Endothelial cell of umbilical vein (primary cell): ENCODE data around the gene PNCK. TPM values are rescaled to one million over a fixed set of nuclear protein-coding genes. Genes with fewer than 3 reads are reported as not detected.

Experiments used
- BruUV-seq: library from RNA; stranded (reverse); fragments of 400-500 nt; replicated peaks from 2 replicates; lab custom pipeline; 2021; lab: Mats Ljungman, UMichigan
- CTCF ChIA-PET: fragments of 300-600, 350-600 bp; sonication (Branson Sonifier 250); formaldehyde crosslinking; loops from one replicate; lab custom pipeline; 2021; ENCODE audit warnings: antibody characterized with exemption, inconsistent platforms; lab: Charles Lee
- POLR2A ChIA-PET: fragments of 300-600, 350-600 bp; sonication (Branson Sonifier 250); formaldehyde crosslinking; loops from one replicate; lab custom pipeline; 2021; ENCODE audit warnings: antibody characterized with exemption, inconsistent platforms; lab: Charles Lee
- DNase-seq: peaks from one replicate; pipeline ENCODE4 v3.0.0-alpha.2; 2011; ENCODE audit warnings: low read depth, low spot score
- FAIRE-seq: peaks from 2 replicates; lab custom pipeline; 2011; peaks lifted over from hg19 to GRCh38; lab: Jason Lieb, UNC
- H2AFZ ChIP-seq: 2 replicates; pipeline ENCODE4 v1.6.0; 2012; ENCODE audit warnings: low read depth, low read length, control low read depth, inconsistent platforms
- H3K27ac ChIP-seq: 2 replicates; pipeline ENCODE4 v1.5.1; 2011; ENCODE audit warnings: low read depth, mild to moderate bottlenecking, control low read depth, low read length, moderate library complexity; ENCODE audit not compliant: insufficient read depth
- H3K27me3 ChIP-seq, 2 experiments: 2 replicates each; pipeline versions ENCODE4 v1.6.0 to v1.6.1; 2011; ENCODE audit warnings: low read length in 2 of 2, mixed read lengths in 1 of 2; ENCODE audit not compliant: control insufficient read depth in 2 of 2, insufficient read depth in 2 of 2
- H3K36me3 ChIP-seq, 2 experiments: 2 replicates in 1 of 2; 3 replicates in 1 of 2; pipeline ENCODE4 v1.5.1; 2011; ENCODE audit warnings: low read length in 2 of 2, mild to moderate bottlenecking in 1 of 2, moderate library complexity in 1 of 2; ENCODE audit not compliant: control insufficient read depth in 2 of 2, insufficient read depth in 2 of 2; ENCODE audit errors: extremely low read depth in 1 of 2
- H3K4me1 ChIP-seq: 3 replicates; pipeline ENCODE4 v1.5.1; 2011; ENCODE audit warnings: mild to moderate bottlenecking, low read length; ENCODE audit not compliant: control insufficient read depth, insufficient read depth; ENCODE audit errors: extremely low read depth
- H3K4me2 ChIP-seq: 2 replicates; pipeline ENCODE4 v1.6.1; 2011; ENCODE audit warnings: low read length, control low read depth, mixed read lengths; ENCODE audit not compliant: insufficient read depth
- H3K4me3 ChIP-seq, 3 experiments: fragments of 200-600 bp in 1 of 3; sonication (generic), shearing (Covaris generic) in 1 of 3; replicated peaks in 1 of 3; 2 replicates each; pipeline ENCODE4 v1.5.1; 2011 to 2016; ENCODE audit warnings: control low read depth in 3 of 3, low read length in 3 of 3, mild to moderate bottlenecking in 2 of 3, inconsistent platforms in 1 of 3, low read depth in 1 of 3, moderate library complexity in 1 of 3; ENCODE audit not compliant: insufficient read depth in 1 of 3
- H3K79me2 ChIP-seq: 2 replicates; pipeline ENCODE4 v1.6.0; 2012; ENCODE audit warnings: low read length, inconsistent platforms; ENCODE audit not compliant: control insufficient read depth, insufficient read depth
- H3K9ac ChIP-seq: replicated peaks from 2 replicates; pipeline ENCODE3; 2011; ENCODE audit warnings: low read length, control low read depth; ENCODE audit not compliant: insufficient read depth; ENCODE audit errors: extremely low read depth
- H3K9me1 ChIP-seq: replicated peaks from 3 replicates; pipeline ENCODE4 v1.6.0; 2011; ENCODE audit warnings: mild to moderate bottlenecking, low read length; ENCODE audit not compliant: control insufficient read depth, insufficient read depth; ENCODE audit errors: extremely low read depth
- H3K9me3 ChIP-seq: replicated peaks from 2 replicates; pipeline ENCODE4 v1.5.1; 2012; ENCODE audit warnings: low read length, inconsistent platforms; ENCODE audit not compliant: control insufficient read depth, insufficient read depth
- H4K20me1 ChIP-seq: replicated peaks from 2 replicates; pipeline ENCODE3; 2011; ENCODE audit warnings: mild to moderate bottlenecking, low read length; ENCODE audit not compliant: control insufficient read depth, insufficient read depth; ENCODE audit errors: extremely low read depth
- CTCF ChIP-seq, 2 donors: IDR thresholded peaks; 1 replicate in 1 of 2; 2 replicates in 1 of 2; pipeline ENCODE4 v1.5.1; 2011; ENCODE audit warnings: low read length in 2 of 2, mild to moderate bottlenecking in 2 of 2, moderate library complexity in 2 of 2, control low read depth in 1 of 2, inconsistent platforms in 1 of 2, low read depth in 1 of 2; ENCODE audit not compliant: insufficient read depth in 1 of 2; ENCODE audit errors: extremely low read depth in 1 of 2
- EZH2 ChIP-seq: IDR thresholded peaks from 2 replicates; pipeline ENCODE4 v1.6.1; 2012; ENCODE audit warnings: borderline replicate concordance, low read depth, mild to moderate bottlenecking, moderate library complexity, low read length, inconsistent platforms; ENCODE audit not compliant: severe bottlenecking
- FOS ChIP-seq: IDR thresholded peaks from 2 replicates; pipeline ENCODE4 v1.6.1; 2011; ENCODE audit warnings: mild to moderate bottlenecking, low read length, moderate library complexity, borderline replicate concordance; ENCODE audit not compliant: insufficient read depth
- GATA2 ChIP-seq: IDR thresholded peaks from 2 replicates; pipeline ENCODE4 v1.7.0; 2011; ENCODE audit warnings: low read depth, mild to moderate bottlenecking, moderate library complexity, mixed read lengths, low read length; ENCODE audit not compliant: insufficient read length, insufficient read depth
- JUN ChIP-seq: IDR thresholded peaks from 2 replicates; pipeline ENCODE4 v1.6.1; 2011; ENCODE audit warnings: borderline replicate concordance, low read depth; ENCODE audit not compliant: insufficient read length, insufficient read depth
- MAX ChIP-seq: IDR thresholded peaks from 2 replicates; pipeline ENCODE4 v1.6.1; 2011; ENCODE audit not compliant: insufficient read depth, insufficient read length
- MYC ChIP-seq: IDR thresholded peaks from one replicate; pipeline ENCODE4 v1.6.1; 2011; ENCODE audit warnings: mild to moderate bottlenecking, low read depth, low read length
- POLR2A ChIP-seq: IDR thresholded peaks from 2 replicates; pipeline ENCODE4 v1.6.1; 2012; ENCODE audit warnings: low read depth, mild to moderate bottlenecking, control low read depth, low read length
- POLR2AphosphoS5 ChIP-seq: IDR thresholded peaks from 2 replicates; pipeline ENCODE4 v1.6.1; 2012; ENCODE audit warnings: low read depth, mild to moderate bottlenecking, control low read depth, low read length, moderate library complexity; ENCODE audit not compliant: insufficient read depth
- dilution Hi-C: fragments of 300-500 bp; cut with MboI; formaldehyde crosslinking; loops from one replicate; pipeline ENCODE4 v1.15.0; 2019; ENCODE audit warnings: low sequenced_read_pairs; ENCODE audit not compliant: extremely low pct_ligation_motif_present
- intact Hi-C: fragments of 100-400 bp; cut with micrococcal nuclease; formaldehyde crosslinking; loops from one replicate; pipeline ENCODE4 v1.10.0; 2022
- polyA plus RNA-seq, 4 experiments: library from polyadenylated mRNA; depleted of rRNA in 3 of 4; stranded (reverse) in 3 of 4; unstranded in 1 of 4; fragments of >200 nt; gene quantifications; 2 replicates each; pipeline versions ENCODE4 v1.2.1 to v1.2.3, GENCODE V29; 2011 to 2012; ENCODE audit warnings: missing spikeins in 1 of 4
- total RNA-seq: library from RNA; stranded (reverse); gene quantifications from 2 replicates; pipeline ENCODE4 v1.2.3, GENCODE V29; 2021

Gene PNCK
- total and polyA plus RNA-seq, 2 donors (not counting 3 experiments of a cell fraction or from before 2014, with no cell fraction given): 0.12 TPM; not detected in 1

- ChIA-PET POLR2A (no interaction called here), CTCF (no interaction called here)
- Histone ChIP-seq H3K27ac (no peak overlapping the region), H3K9me1 (no peaks in the 10 kb centered on the region), H3K4me3 (no peak overlapping the region), H3K4me1 (no peaks in the 10 kb centered on the region), H3K27me3 (peaks cover 0 to 1% of the 10 kb centered on the region in 2 experiments), H2AFZ (no peak overlapping the region), H3K9ac (no peak overlapping the region), H4K20me1 (no peaks in the 10 kb centered on the region), H3K9me3 (no peaks in the 10 kb centered on the region), H3K36me3 (no peaks in the 10 kb centered on the region), H3K79me2 (no peaks in the 10 kb centered on the region), H3K4me2 (no peak overlapping the region)
- no peak for TF ChIP-seq MAX
- TF ChIP-seq JUN: no peak
- TF ChIP-seq GATA2: no peak
- TF ChIP-seq CTCF (IDR thresholded peaks at IDR 0.05; ENCODE audit: extremely low read depth in 1 of 2, insufficient read depth in 1 of 2, low read depth in 1 of 2, low read length in 2 of 2): no peak
- no peak for TF ChIP-seq POLR2A
- TF ChIP-seq POLR2AphosphoS5: no peak
- TF ChIP-seq FOS: no peak
- TF ChIP-seq EZH2: no peak
- no peak for TF ChIP-seq MYC
- BruUV-seq: no TSS peak
- dilution Hi-C loops (no loop called here), intact Hi-C loops (no loop called here)
- FAIRE-seq (no peak), DNase-seq (no peak)
These were observed 44.9 kb downstream of the PNCK start for GRCh38 chrX:153628665-153629064.
